IMR-90 (cell line): Measurements from ENCODE around the gene PXN. TPM values are rescaled to one million over a fixed set of nuclear protein-coding genes. Genes with fewer than 3 reads are reported as not detected.

Source experiments
- ATAC-seq: fragments of 200-7000 bp; cut with Tn5 transposase; 2 replicates; pipeline ENCODE4 v1.9.1; 2020; ENCODE audit warnings: low read depth, mild to moderate bottlenecking, moderate library complexity
- BruUV-seq: library from RNA; stranded (reverse); fragments of 400-500 nt; replicated peaks from 2 replicates; lab custom pipeline; 2021; lab: Mats Ljungman, UMichigan
- CTCF ChIA-PET: fragments of 300-600 bp; formaldehyde crosslinking; extraction: SDS; loops from one replicate; lab custom pipeline; 2021; ENCODE audit warnings: antibody characterized with exemption; lab: Yijun Ruan, JAX
- POLR2A ChIA-PET: fragments of 300-600 bp; sonication (Branson Sonifier 250); formaldehyde crosslinking; loops from one replicate; lab custom pipeline; 2022; ENCODE audit warnings: antibody characterized with exemption; ENCODE audit not compliant: unreplicated experiment; lab: Charles Lee
- DNase-seq: peaks from one replicate; pipeline ENCODE4 v3.0.0; 2013
- H2AFZ ChIP-seq: replicated peaks from 2 replicates; pipeline ENCODE3; 2013; ENCODE audit warnings: low read length, mild to moderate bottlenecking; ENCODE audit not compliant: poor library complexity
- H2AK5ac ChIP-seq: 2 replicates; pipeline ENCODE4 v1.6.1; 2013; ENCODE audit warnings: low read depth, low read length, inconsistent platforms
- H2AK9ac ChIP-seq: replicated peaks from 2 replicates; pipeline ENCODE3; 2013; ENCODE audit warnings: mild to moderate bottlenecking, low read depth, low read length, moderate library complexity; ENCODE audit not compliant: poor library complexity
- H2BK120ac ChIP-seq: 2 replicates; pipeline ENCODE4 v1.6.1; 2013; ENCODE audit warnings: low read depth, low read length, inconsistent platforms
- H2BK15ac ChIP-seq: 3 replicates; pipeline ENCODE4 v1.6.1; 2013; ENCODE audit warnings: low read depth, low read length, inconsistent platforms
- H2BK20ac ChIP-seq: 2 replicates; pipeline ENCODE4 v1.6.1; 2013; ENCODE audit warnings: low read depth, mild to moderate bottlenecking, inconsistent platforms, low read length, moderate library complexity
- H2BK5ac ChIP-seq: 2 replicates; pipeline ENCODE4 v1.6.1; 2013; ENCODE audit warnings: mild to moderate bottlenecking, low read depth, low read length, inconsistent platforms; ENCODE audit not compliant: poor library complexity, severe bottlenecking
- H3K14ac ChIP-seq: replicated peaks from 2 replicates; pipeline ENCODE4 v1.6.1; 2013; ENCODE audit warnings: low read depth, low read length, inconsistent platforms
- H3K18ac ChIP-seq: 2 replicates; pipeline ENCODE4 v1.6.1; 2013; ENCODE audit warnings: low read depth, low read length, control low read depth
- H3K23ac ChIP-seq: 2 replicates; pipeline ENCODE4 v1.6.1; 2013; ENCODE audit warnings: low read depth, low read length, inconsistent platforms
- H3K27ac ChIP-seq: 2 replicates; pipeline ENCODE4 v1.5.1; 2013; ENCODE audit warnings: mild to moderate bottlenecking, control low read depth, low read length; ENCODE audit not compliant: insufficient read depth
- H3K27me3 ChIP-seq: 2 replicates; pipeline ENCODE4 v1.6.1; 2013; ENCODE audit warnings: low read length; ENCODE audit not compliant: control insufficient read depth, insufficient read depth
- H3K36me3 ChIP-seq: 2 replicates; pipeline ENCODE4 v1.6.1; 2013; ENCODE audit warnings: low read length, mixed read lengths; ENCODE audit not compliant: control insufficient read depth, insufficient read depth
- H3K4ac ChIP-seq: 2 replicates; pipeline ENCODE4 v1.6.1; 2013; ENCODE audit warnings: low read depth, low read length, inconsistent platforms
- H3K4me1 ChIP-seq: 2 replicates; pipeline ENCODE4 v1.6.1; 2013; ENCODE audit warnings: low read length, mixed read lengths; ENCODE audit not compliant: control insufficient read depth, insufficient read depth
- H3K4me2 ChIP-seq: 2 replicates; pipeline ENCODE4 v1.6.1; 2013; ENCODE audit warnings: low read depth, mild to moderate bottlenecking, control low read depth, low read length, moderate library complexity
- H3K4me3 ChIP-seq: 2 replicates; pipeline ENCODE4 v1.5.1; 2013; ENCODE audit warnings: low read depth, mild to moderate bottlenecking, control low read depth, low read length, moderate library complexity; ENCODE audit not compliant: insufficient read depth
- H3K56ac ChIP-seq: 2 replicates; pipeline ENCODE4 v1.6.1; 2013; ENCODE audit warnings: low read length, inconsistent platforms; ENCODE audit not compliant: insufficient read depth; ENCODE audit errors: extremely low read depth
- H3K79me1 ChIP-seq, 2 experiments: 2 replicates each; pipeline ENCODE4 v1.6.1; 2013; ENCODE audit warnings: low read length in 2 of 2, inconsistent platforms in 1 of 2, low read depth in 1 of 2
- H3K9ac ChIP-seq: 2 replicates; pipeline ENCODE4 v1.6.1; 2013; ENCODE audit warnings: low read depth, low read length, control low read depth
- H3K9me1 ChIP-seq: 2 replicates; pipeline ENCODE4 v1.6.1; 2013; ENCODE audit warnings: low read length, inconsistent platforms; ENCODE audit not compliant: insufficient read depth
- H3K9me3 ChIP-seq: 2 replicates; pipeline ENCODE4 v1.6.1; 2013; ENCODE audit warnings: low read length; ENCODE audit not compliant: control insufficient read depth, insufficient read depth
- H4K20me1 ChIP-seq: 2 replicates; pipeline ENCODE4 v1.6.1; 2013; ENCODE audit warnings: low read length, inconsistent platforms; ENCODE audit not compliant: insufficient read depth
- H4K5ac ChIP-seq: 2 replicates; pipeline ENCODE4 v1.6.1; 2013; ENCODE audit warnings: mild to moderate bottlenecking, low read depth, low read length, control low read depth
- H4K8ac ChIP-seq, 2 experiments: 2 replicates each; pipeline ENCODE4 v1.6.1; 2013; ENCODE audit warnings: low read depth in 2 of 2, low read length in 2 of 2, control low read depth in 1 of 2, inconsistent platforms in 1 of 2
- H4K91ac ChIP-seq: 2 replicates; pipeline ENCODE4 v1.6.1; 2013; ENCODE audit warnings: low read depth, low read length, inconsistent platforms; ENCODE audit not compliant: insufficient read depth
- BHLHE40 ChIP-seq: fragments of 150-350 bp; IDR thresholded peaks from 2 replicates; pipeline ENCODE4 v1.6.1; 2016; ENCODE audit warnings: mild to moderate bottlenecking, low read depth, low read length
- CEBPB ChIP-seq: IDR thresholded peaks from 2 replicates; pipeline ENCODE4 v1.6.1; 2012; ENCODE audit warnings: low read depth, low read length, improper control_type of control experiment
- CHD1 ChIP-seq: IDR thresholded peaks from 2 replicates; pipeline ENCODE4 v1.6.1; 2012; ENCODE audit warnings: low read depth, low read length, improper control_type of control experiment
- FOS ChIP-seq: fragments of 150-350 bp; IDR thresholded peaks from 2 replicates; pipeline ENCODE4 v1.6.1; 2016; ENCODE audit warnings: low read depth, low read length
- MAFK ChIP-seq: IDR thresholded peaks from 2 replicates; pipeline ENCODE4 v1.6.1; 2012; ENCODE audit warnings: low read depth, low read length, improper control_type of control experiment
- MXI1 ChIP-seq: IDR thresholded peaks from 2 replicates; pipeline ENCODE4 v1.6.1; 2012; ENCODE audit warnings: low read depth, mild to moderate bottlenecking, low read length, moderate library complexity, borderline replicate concordance
- NFE2L2 ChIP-seq: fragments of 150-350 bp; IDR thresholded peaks from 2 replicates; pipeline ENCODE4 v1.6.1; 2016; ENCODE audit warnings: low read depth, mild to moderate bottlenecking, low read length
- POLR2A ChIP-seq: IDR thresholded peaks from 2 replicates; pipeline ENCODE4 v1.6.1; 2012; ENCODE audit warnings: mild to moderate bottlenecking, low read depth, low read length
- RAD21 ChIP-seq: IDR thresholded peaks from 2 replicates; pipeline ENCODE4 v1.6.1; 2012; ENCODE audit warnings: low read length, improper control_type of control experiment
- RCOR1 ChIP-seq: IDR thresholded peaks from 2 replicates; pipeline ENCODE4 v1.6.1; 2012; ENCODE audit warnings: mild to moderate bottlenecking, low read length, improper control_type of control experiment; ENCODE audit not compliant: insufficient replicate concordance
- RFX5 ChIP-seq: IDR thresholded peaks from 2 replicates; pipeline ENCODE4 v1.8.0; 2012; ENCODE audit warnings: low read depth, mild to moderate bottlenecking, low read length, moderate library complexity
- SMC3 ChIP-seq: fragments of 150-350 bp; IDR thresholded peaks from 2 replicates; pipeline ENCODE4 v1.6.1; 2016; ENCODE audit warnings: low read depth, mild to moderate bottlenecking, antibody characterized with exemption, low read length, moderate library complexity
- WGBS, 2 experiments: methylation state at CpG; one replicate each; pipeline versions ENCODE4 v1.1.5 to v1.1.7; 2013; ENCODE audit warnings: missing lambda C conversion rate in 2 of 2; ENCODE audit not compliant: insufficient read length in 1 of 2; ENCODE audit errors: extremely low coverage in 2 of 2; 5-methylcytosine and 5-hydroxymethylcytosine counted together
- dilution Hi-C: fragments of 300-500 bp; cut with HindIII; formaldehyde crosslinking; loops from one replicate; pipeline ENCODE4 v1.14.3; 2018; ENCODE audit warnings: low sequenced_read_pairs; ENCODE audit not compliant: unreplicated experiment
- in situ Hi-C: fragments of 300-500 bp; cut with MboI; formaldehyde crosslinking; loops from 3 replicates; pipeline ENCODE4 v1.14.3; 2019; ENCODE audit warnings: low sequenced_read_pairs, inconsistent platforms, mixed read lengths
- intact Hi-C: fragments of 100-400 bp; cut with micrococcal nuclease; formaldehyde crosslinking; loops from 2 replicates; pipeline ENCODE4 v1.10.0; 2022
- polyA plus RNA-seq, 3 experiments: library from polyadenylated mRNA; depleted of rRNA; stranded (reverse); fragments of >200 nt; gene quantifications; 2 replicates each; pipeline ENCODE4 v1.2.3, GENCODE V29; 2012; ENCODE audit warnings: low replicate concordance in 1 of 3
- total RNA-seq: library from RNA; depleted of rRNA; stranded (reverse); fragments of >200 nt; gene quantifications from 2 replicates; pipeline ENCODE4 v1.2.3, GENCODE V29; 2012
- TF ChIP-seq, protein P1 (sequence below): fragments of 150-350 bp; IDR thresholded peaks from 2 replicates; pipeline ENCODE4 v1.6.1; 2016; ENCODE audit warnings: low read depth, mild to moderate bottlenecking, low read length, moderate library complexity, borderline replicate concordance
- TF ChIP-seq, protein P2 (sequence below): conservative IDR thresholded peaks from 2 replicates; pipeline ENCODE4 v1.5.1; 2012; ENCODE audit warnings: mild to moderate bottlenecking, low read depth, low read length, improper control_type of control experiment

Gene PXN
- total and polyA plus RNA-seq, 2 of the 4 experiments (the other 2 are of a cell fraction) = 46.6 to 134 TPM

DNA sequence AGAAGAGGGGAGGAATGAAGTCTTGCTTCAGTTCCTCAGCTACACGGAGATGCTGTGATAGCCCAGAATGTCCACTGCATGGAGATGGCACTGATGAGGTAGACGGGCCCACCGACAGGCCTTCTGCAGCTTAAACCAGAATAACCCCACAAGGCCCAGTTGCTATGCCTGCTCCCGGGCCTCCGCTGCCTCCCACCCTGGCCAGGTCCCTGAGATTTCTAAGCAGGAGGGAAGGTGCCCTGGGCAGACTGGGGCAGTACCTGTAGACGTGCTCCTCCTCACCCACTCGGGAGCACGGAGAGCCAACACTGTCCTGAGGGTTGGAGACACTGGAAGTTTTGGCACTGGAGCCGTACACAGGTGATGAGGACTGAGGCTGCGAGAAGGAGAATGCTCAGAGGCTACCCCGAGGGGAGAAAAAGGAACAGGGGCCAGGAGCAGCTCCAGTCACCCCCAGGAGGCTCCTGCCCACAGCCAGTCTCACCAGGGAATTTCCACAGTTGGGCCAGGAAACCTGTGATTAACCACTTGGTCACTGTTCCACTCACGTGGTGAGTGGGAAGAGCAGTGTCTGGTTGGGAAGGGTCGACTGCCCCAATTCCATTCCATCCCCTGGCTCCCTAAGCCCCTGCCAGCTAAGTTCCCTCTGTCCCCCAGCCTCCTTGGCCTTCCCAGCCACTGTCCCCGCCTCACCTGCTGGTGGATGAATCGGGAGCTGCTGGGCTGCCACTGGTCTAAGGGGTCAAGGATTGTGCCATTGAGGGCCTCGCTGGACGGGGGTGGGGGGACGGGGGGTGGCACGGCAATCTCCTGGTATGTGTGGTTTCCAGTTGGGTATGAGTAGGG lies 41.8 kb downstream of the PXN start:
- Histone ChIP-seq H3K23ac (no peak overlapping the region), H2AK9ac (peak overlapping the region; percentile 62), H4K5ac (no peak overlapping the region), H4K91ac (no peak overlapping the region), H3K4me2 (no peak overlapping the region), H2AFZ (no peak overlapping the region), H3K27ac (no peak overlapping the region; the same call in 1 of the 2 replicates), H3K14ac (no peak overlapping the region), H3K9me1 (no peaks in the 10 kb centered on the region), H3K56ac (no peak overlapping the region), H4K20me1 (peaks cover 45% of the 10 kb centered on the region), H3K4me1 (peaks cover 12% of the 10 kb centered on the region), H3K4ac (no peak overlapping the region), H2BK120ac (no peak overlapping the region), H3K9me3 (no peaks in the 10 kb centered on the region), H3K79me1 (peaks cover 29 to 85% of the 10 kb centered on the region in 2 experiments), H2AK5ac (no peak overlapping the region), H4K8ac (no peak overlapping the region), H3K36me3 (peaks cover 56% of the 10 kb centered on the region), H2BK20ac (no peak overlapping the region), H3K18ac (no peak overlapping the region), H2BK5ac (no peak overlapping the region), H3K4me3 (no peak overlapping the region), H3K27me3 (no peaks in the 10 kb centered on the region), H2BK15ac (no peak overlapping the region), H3K9ac (no peak overlapping the region)
- POLR2A ChIA-PET = no interaction called here
- CTCF ChIA-PET = interaction anchor here (0.9 kb wide), 1 partner anchor 22 kb away, joined by 3 read pairs; no protein-coding TSS in a partner anchor
- BruUV-seq = no TSS peak
- ATAC-seq (no peak), DNase-seq (peak; percentile 47)
- intact Hi-C loops (no loop called here), in situ Hi-C loops (no loop called here), dilution Hi-C loops (no loop called here)
- no peak for TF ChIP-seq NFE2L2
- TF ChIP-seq POLR2A = no peak
- TF ChIP-seq RFX5 = no peak
- no peak for TF ChIP-seq MXI1
- no peak for TF ChIP-seq RAD21
- no peak for TF ChIP-seq CEBPB
- no peak for TF ChIP-seq RCOR1
- TF ChIP-seq, protein P1, sequence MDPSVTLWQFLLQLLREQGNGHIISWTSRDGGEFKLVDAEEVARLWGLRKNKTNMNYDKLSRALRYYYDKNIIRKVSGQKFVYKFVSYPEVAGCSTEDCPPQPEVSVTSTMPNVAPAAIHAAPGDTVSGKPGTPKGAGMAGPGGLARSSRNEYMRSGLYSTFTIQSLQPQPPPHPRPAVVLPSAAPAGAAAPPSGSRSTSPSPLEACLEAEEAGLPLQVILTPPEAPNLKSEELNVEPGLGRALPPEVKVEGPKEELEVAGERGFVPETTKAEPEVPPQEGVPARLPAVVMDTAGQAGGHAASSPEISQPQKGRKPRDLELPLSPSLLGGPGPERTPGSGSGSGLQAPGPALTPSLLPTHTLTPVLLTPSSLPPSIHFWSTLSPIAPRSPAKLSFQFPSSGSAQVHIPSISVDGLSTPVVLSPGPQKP = no peak
- TF ChIP-seq MAFK = no peak
- TF ChIP-seq CHD1 = no peak
- no peak for TF ChIP-seq SMC3
- no peak for TF ChIP-seq FOS
- TF ChIP-seq, protein P2, sequence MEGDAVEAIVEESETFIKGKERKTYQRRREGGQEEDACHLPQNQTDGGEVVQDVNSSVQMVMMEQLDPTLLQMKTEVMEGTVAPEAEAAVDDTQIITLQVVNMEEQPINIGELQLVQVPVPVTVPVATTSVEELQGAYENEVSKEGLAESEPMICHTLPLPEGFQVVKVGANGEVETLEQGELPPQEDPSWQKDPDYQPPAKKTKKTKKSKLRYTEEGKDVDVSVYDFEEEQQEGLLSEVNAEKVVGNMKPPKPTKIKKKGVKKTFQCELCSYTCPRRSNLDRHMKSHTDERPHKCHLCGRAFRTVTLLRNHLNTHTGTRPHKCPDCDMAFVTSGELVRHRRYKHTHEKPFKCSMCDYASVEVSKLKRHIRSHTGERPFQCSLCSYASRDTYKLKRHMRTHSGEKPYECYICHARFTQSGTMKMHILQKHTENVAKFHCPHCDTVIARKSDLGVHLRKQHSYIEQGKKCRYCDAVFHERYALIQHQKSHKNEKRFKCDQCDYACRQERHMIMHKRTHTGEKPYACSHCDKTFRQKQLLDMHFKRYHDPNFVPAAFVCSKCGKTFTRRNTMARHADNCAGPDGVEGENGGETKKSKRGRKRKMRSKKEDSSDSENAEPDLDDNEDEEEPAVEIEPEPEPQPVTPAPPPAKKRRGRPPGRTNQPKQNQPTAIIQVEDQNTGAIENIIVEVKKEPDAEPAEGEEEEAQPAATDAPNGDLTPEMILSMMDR = no peak
- no peak for TF ChIP-seq BHLHE40
- WGBS, 2 experiments = 91% methylated on average over 7 of the region's 19 CpGs; no CpG with 5 or more reads in 1 of the 2 experiments
